Vagina (tissue), 2 donors: Measurements from ENCODE around the gene ACOX3.

Experiments used
- POLR2A ChIP-seq, 2 donors: fragments of 450-650 bp; IDR thresholded peaks; one replicate each; pipeline ENCODE4 v1.6.1; 2017; ENCODE audit warnings: antibody characterized with exemption in 2 of 2, mild to moderate bottlenecking in 2 of 2, moderate library complexity in 2 of 2
- POLR2AphosphoS5 ChIP-seq, 2 donors: sonication (generic); formaldehyde crosslinking; IDR thresholded peaks; one replicate each; pipeline ENCODE4 v1.9.0; 2017; ENCODE audit warnings: antibody characterized with exemption in 2 of 2, mild to moderate bottlenecking in 2 of 2, low read depth in 1 of 2; ENCODE audit not compliant: insufficient read depth in 1 of 2
- TF ChIP-seq, protein P1 (sequence below), 3 experiments: fragments of 450-650 bp in 2 of 3; fragments of 200-600 bp in 1 of 3; sonication (generic) in 1 of 3; IDR thresholded peaks; one replicate each; pipeline ENCODE4 v1.5.1; 2017 to 2019; ENCODE audit warnings: antibody characterized with exemption in 3 of 3, mild to moderate bottlenecking in 2 of 3, moderate library complexity in 2 of 3

DNA sequence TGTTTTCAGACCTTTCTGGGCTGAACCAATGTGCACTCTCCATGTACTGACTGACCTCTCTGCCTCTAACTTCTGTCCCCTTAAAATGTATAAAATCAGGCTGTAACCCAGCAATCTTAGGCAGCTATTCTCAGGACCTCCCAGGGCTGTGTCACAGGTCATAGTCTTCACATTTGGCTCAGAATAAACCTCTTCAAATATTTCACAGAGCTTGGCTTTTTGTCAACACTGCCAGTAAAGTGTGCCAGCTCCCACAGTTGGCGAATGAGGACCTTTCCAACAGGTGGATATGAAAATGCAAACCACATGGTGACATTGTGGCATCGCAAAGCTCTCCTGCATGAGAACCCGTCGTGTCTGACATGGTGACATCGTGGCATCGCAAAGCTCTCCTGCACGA, 76.4 kb downstream of the ACOX3 start:
- TF ChIP-seq, protein P1, sequence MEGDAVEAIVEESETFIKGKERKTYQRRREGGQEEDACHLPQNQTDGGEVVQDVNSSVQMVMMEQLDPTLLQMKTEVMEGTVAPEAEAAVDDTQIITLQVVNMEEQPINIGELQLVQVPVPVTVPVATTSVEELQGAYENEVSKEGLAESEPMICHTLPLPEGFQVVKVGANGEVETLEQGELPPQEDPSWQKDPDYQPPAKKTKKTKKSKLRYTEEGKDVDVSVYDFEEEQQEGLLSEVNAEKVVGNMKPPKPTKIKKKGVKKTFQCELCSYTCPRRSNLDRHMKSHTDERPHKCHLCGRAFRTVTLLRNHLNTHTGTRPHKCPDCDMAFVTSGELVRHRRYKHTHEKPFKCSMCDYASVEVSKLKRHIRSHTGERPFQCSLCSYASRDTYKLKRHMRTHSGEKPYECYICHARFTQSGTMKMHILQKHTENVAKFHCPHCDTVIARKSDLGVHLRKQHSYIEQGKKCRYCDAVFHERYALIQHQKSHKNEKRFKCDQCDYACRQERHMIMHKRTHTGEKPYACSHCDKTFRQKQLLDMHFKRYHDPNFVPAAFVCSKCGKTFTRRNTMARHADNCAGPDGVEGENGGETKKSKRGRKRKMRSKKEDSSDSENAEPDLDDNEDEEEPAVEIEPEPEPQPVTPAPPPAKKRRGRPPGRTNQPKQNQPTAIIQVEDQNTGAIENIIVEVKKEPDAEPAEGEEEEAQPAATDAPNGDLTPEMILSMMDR (IDR thresholded peaks at IDR 0.05): no peak
- TF ChIP-seq POLR2A (IDR thresholded peaks at IDR 0.05) (no peak), POLR2AphosphoS5 (IDR thresholded peaks at IDR 0.05; ENCODE audit: insufficient read depth in 1 of 2, low read depth in 1 of 2) (no peak)
